Stimulated activated CD4-positive, alpha-beta T cell treated with anti-CD3 and anti-CD28 coated beads, Interleukin-15, amount 100 ng/mL, for 1 hour (primary cell): ENCODE data around the gene RPS6KA2.

ENCODE experiments used
- DNase-seq, 2 donors: peaks; one replicate each; pipeline ENCODE4 v3.0.0-alpha.2; 2020; ENCODE audit warnings: low read depth in 1 of 2, low spot score in 1 of 2

Gene RPS6KA2

DNA sequence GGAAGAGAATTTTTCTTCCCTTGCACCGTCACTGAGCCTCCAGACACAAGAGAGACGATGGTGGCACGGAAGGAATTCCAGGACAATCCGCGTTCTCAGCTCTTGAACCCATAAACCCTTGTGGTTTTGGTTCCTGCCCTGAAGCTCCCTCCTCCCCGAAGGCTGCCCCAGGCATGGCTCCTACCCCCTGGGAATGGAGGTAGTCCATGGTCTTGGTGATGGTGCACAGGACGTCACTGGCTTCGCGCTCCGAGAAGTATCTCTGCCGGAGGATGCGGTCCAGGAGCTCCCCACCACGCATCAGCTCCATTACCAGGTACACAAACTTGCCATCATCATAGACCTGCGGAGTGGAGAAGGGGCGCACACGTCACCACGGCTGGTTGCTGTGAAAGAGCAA is 196.8 kb downstream of the RPS6KA2 start:
- no peak for DNase-seq

DNA sequence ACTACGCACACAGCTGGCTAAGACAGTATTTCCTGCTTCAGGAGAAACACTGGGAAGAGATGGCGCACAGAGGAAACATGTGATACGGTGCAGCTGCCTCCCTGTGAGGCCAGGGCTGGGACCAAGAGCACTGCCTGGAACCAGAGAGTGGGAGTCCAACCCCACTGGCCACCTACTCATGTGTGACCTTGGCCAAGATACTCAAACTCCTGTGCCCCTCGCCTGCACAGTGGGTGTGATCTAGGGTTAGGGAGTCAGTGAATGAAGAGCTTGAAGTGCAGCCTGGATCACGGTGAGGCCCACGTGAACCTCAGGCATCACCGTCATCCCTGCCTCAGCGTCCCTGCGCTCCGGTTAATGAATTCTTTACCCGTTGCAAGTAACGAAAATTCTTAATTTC is 202.6 kb downstream of the RPS6KA2 start:
- DNase-seq, result no peak

DNA sequence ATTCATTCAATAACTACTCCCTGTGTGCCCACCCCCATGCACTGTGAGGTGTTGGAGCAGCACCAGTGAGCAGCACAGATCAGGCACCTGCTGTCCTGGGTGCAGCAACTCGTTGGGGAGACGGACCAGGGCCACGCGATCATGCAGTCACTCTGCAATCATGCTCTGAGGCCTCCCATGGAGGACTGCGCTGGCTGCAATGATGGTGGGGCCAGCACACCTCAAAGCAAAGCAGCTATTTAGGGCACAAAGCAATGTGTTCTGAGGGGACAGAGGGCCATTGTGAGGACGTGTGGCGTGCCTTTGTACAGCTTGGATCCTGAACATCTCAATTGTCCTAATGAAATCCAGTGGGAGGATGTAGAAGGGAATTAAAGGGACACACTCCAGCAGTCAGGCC is 203.3 kb downstream of the RPS6KA2 start:
- no peak for DNase-seq

DNA sequence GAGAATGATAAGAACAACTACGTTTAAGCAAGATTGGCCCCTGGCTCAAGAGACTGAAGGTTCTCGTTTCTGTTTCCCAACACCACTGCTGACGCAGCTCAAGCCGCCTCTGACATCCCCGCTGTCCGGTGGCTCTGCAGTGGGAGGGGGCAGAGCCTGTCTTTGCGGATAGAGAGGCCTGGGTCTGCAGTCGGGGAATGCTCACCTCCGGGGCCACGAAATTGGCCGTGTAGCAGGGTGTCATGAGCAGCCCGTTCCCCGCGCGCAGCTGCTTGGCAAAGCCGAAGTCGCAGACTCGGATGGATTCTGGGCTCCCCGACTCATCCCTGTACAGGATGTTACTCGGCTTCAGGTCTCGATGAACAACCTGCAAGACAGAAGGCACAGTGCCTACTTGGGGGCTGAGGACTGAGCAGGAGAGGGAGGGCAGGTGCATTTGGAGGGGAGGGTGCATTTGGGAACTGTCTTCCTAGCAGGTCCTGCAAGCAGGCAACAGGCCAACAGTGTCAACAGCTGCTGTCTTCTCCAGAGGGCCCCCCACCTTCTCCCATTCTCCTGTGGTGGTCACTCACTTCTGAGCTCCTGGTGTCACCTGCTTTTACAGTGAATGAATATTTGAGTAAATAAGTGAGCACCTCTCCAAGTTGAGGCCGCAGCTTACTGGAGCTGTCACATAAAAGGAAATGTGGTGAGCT is 203.9 kb downstream of the RPS6KA2 start:
- no peak for DNase-seq

DNA sequence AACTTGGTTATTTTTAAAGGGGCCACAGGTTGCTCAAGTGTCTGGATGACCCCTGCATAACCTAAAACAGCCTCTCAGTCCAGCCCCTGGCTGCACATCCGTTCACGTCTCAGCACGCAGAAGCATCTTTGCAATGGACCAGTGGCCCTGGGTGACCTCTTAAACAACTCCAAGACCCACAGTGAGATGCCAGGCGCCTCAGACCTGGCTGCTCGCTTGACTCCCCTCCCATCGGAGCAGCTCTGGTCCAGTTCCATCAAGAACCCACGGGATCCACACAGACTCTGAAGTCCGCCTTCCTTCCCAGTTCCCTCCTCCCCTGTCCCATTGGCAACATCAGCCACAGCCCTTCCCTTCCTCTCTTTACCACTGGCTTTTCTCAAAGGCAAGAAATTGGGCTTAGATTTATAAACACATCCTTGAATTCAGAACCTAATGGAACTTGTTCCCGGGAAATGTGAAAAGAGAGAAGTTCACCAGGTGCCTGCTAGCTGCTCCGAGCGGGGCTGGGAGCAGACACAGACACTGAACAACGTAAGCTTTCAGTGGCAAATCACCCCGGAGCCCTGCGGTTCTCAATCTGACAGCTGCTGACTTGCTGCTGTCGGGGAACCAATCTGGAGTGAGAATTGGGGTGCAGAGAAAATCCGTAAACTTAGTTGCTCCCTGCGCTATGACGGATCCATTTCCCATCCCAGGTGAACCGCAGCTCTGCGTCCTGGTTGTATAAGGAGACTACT is 204.7 kb downstream of the RPS6KA2 start:
- DNase-seq, result no peak

DNA sequence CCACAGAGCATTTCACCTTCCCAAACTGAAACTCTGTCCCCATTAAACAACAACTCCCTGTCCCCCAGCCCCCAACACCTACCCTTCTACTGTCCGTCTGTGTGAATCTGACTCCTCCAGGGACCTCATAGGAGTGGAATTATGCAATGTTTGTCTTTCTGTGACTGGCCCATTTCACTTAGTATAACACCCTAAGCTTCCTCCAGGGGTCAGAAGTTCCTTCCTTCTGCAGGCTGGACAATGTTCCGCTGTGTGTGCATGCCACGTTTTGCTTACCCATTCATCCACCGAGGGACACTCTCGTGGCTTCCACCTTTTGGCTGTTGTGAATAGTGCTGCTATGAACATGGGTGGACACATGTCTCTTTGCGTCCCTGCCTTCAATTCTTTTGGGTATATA is 206.7 kb downstream of the RPS6KA2 start:
- DNase-seq, result no peak

DNA sequence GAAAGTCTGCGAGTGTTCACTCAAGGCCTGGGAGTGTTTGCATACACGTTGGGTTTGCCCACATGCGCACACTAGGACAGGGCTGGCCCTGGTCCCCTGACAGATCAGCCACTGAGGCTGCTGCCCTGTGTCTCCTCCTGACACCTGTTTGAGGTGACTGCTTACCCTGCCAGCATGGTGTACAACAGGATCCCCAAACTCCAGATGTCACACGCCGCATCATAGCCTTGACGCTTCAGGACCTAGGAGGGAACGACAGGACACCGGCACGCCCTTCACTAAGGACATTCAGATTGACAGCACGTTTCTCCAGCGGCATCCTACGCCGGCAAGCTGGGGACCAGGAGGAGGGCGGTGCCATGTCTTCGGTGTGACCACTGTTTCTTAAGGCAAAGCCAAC is 207.3 kb downstream of the RPS6KA2 start:
- no peak for DNase-seq

DNA sequence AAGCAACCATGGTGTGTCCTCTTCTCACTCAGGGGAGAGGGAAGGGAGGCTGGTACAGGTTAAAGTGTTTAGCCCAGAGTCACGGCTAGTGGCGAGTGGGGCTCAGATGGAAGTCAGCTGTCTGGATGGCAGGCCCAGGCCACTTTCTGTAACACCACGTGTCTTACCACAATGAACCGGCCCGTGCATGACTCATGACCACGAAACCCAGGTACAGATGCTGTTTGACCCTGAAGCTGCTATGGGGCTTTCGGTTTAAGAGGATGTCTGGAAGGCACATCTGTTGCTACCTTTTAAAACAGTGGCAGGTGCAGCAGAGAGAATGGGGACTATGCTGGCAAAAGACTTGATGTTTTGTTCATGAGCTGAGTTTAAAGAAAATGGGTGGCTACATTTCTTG is 207.8 kb downstream of the RPS6KA2 start:
- peak in 1 of 2 donors; percentile 28 for DNase-seq

DNA sequence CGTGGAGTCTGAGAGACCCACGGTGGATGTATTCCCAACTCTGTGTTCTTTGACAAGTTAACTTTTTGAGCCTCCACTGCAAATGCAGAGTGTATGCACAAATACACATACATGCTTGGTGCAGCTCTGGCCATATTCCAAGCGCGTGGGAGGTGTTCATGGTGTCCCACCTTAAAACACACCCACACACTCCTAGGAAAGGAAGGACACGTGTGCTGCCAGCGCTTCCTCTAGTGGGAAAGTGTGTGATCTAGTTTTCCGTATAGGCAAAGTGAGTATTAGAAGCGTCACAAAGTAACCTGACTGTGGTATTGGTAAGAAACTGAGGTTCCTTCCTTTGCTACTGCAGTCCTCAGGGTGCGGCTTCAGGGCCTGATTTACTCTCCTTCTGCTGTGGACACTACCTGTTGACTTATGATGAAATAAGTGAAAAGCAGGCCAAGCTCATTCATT is 208.3 kb downstream of the RPS6KA2 start:
- DNase-seq, result no peak

DNA sequence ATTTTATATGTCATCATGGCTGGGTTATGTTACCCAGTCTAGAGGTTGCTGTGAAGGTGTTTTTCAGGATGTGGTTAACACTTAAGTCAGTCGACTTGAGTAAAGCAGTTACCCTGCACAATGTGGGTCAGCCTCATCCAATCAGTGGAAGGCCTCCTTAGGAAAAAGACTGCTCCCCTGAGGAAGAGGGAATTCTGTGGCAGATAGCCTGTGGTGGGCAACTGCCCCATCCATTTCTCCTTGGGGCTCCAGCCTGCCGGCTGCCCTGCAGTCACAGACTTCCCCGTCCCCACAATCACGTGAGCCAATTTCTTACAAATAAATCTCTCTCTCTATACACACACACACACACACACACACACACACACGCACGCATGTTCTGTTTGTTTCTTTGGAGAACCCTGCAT is 209.8 kb downstream of the RPS6KA2 start:
- peak in 1 of 2 donors; percentile 26 for DNase-seq

DNA sequence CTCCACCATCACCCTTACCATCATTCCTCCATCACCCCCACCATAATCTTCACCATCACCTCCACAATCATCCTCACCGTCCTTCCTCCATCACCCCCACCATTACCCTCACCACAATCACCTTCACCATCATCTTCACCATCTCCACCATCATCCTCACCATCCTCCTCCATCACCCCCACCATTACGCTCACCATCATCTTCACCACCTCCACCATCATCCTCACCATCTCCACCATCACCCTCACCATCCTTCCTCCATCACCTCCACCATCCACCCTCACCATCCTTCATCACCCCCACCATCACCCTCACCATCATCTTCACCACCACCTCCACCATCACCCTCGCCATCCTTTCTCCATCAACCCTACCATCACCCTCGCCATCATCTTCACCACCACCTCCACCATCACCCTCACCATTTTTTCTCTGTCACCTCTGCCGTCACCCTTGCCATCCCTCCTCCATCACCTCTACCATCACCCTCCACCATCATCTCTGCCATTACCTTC is 211.2 kb downstream of the RPS6KA2 start:
- no peak for DNase-seq

DNA sequence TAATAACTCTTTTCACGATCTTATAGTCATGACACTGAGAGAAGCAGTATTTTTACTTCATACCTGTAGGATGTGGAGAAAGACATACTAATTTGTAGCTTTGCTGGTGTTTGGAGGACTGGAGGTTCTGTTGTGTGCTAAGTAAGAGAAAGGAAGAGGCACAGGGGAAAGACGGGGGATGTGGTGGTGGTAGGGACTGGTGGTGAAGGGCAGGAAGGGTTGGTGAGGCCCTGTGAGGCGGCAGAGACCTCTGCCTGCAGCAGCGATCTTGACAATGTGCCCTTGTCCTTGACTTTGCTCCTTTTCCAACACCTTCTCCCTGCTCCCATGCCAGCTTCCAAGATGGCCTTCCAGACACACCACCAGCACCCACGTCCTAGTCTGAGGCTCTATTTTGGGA is 211.7 kb downstream of the RPS6KA2 start:
- no peak for DNase-seq

DNA sequence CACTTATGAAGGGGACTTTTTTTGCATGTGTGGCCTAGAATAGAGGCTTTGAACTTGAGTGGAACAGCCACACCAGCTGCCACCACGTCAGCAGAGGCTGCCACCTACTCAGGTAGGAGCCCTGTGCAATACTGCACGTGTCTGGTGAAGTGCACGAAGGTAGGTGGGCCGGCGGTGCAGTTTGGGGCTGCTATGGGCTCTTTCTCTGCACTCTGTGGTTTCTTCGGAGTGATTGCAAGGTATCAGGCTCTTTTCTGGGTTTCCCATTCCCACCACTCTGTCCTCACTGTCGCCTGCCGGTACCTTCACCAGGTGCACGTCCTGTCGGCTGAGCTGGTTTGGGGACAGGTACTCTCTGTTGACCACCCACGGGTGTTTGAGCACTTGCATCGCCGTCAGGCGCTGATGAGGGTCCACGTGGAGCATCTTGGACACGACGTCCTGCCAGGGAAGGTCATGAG is 213.5 kb downstream of the RPS6KA2 start:
- DNase-seq, result no peak

DNA sequence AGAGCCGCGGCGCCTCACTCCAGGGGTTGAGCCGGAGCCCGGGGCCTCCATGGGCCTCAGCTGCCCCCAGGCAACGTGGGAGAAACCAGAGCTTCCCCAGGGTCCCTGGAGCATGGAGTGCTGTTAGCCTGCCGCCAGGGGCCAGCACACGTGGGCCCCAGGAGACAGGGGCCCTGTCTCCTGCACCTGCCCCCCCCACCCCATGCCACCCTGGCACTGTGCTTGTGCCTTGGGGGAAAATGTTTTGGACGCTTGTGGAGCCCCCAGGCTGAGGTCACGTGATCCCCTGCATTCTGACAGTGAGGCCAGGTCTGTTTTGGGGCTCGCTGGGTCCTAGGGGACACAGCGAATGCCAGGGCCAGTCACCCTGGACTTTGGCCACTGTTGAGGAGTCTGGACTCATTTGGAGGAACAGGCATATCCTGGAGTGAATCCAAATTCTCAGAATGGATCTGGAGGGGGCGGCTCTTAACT is 214.1 kb downstream of the RPS6KA2 start:
- DNase-seq, result no peak

DNA sequence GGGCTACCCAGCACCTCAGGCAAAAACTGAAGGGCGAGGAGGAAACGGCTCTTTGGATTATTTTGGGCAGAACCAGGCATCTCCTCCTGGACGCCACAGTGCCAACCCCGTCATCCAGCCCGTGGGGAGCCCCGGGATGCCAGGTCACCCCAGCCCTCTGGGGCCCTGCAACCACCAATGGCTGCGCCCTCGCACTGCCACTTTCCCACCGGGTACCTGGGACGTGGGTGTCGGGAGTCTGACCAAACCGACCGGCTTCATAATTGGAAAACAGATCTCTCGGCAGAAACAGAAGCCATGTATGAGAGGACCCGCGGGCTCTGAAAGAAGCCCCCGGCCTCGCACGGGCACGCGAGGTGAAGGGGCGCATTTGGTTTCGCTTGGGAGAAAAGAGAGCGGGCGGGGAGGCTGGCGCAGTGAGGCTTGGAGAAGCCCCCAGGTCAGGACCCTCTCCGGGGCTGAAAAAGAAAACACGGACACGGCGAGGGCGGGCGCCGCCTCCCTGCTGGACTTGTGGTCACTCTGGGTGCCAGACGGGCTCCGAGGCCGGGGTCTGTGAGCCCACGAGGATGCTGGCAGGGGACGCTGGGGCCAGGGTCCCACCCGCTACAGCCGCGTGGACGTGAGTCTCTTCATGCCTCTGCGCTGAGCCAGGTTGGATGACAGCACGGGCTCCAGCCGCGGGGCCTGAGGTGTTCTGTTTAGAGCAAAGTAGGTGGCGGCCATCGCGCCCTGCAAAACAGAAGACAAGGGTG is 214.7 kb downstream of the RPS6KA2 start:
- no peak for DNase-seq

DNA sequence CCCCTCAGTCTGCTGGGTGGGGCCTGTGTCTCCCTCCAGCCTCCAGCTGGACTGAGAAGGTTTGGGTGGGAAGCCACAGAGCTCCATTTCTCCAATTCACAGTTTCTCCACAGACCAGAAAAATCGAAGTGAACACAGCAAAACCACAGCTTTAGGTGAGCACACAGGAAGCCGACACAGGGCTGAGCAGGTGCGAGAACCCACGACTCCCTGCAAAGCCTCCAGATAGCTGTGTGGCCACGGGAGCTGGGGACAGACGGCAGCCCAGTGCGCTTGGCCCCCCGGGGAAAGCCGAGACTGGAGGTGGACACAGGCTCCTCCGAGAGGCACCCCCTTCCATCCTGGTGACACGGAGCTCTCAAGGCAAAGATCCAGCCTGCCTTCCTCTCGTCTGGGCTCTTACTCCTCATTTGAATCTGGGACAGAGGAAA is 215.3 kb downstream of the RPS6KA2 start:
- no peak for DNase-seq

DNA sequence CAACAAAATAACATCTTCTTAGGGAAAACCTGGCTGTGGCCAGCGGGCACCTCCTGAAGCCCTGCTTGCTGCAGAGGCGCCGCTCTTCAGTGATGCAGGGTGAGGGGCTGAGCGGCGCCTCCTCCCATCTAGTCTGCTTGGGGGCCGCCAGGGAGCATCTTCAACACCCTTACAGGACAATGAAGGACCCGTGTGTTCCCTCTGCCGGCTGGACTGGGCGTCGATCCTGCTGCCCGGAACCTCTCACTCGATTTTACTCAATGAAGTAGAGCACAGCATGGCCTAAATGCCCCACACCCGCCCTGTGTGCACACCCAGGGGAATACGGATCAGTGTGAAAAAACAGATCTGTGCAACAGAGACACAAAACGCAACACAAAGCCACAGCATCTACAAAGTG is 215.8 kb downstream of the RPS6KA2 start:
- DNase-seq, result no peak

DNA sequence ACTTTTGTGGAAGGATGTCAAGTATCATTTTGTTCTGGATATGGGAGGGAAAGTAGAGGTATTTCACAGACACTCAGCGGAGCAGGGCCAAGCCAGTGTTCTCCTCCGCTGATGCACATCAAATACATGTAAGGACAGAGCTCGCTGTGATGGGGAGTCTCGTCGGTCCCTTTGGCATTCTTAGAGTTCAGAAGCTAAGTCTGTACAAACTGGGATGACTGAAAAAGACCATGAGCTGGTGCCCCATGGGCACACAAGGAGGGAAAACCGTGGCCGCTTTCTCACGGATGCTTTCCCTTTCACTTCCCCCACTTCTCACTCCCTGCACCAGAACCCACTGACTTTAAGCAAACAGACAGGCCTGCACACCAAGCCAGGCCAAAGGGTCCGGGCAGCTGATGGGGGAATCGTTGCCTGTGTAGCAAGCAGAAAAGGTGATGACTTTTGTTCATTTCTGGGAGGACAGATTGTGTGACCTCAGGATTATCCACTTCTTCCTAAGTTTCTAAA is 216.6 kb downstream of the RPS6KA2 start:
- no peak for DNase-seq

DNA sequence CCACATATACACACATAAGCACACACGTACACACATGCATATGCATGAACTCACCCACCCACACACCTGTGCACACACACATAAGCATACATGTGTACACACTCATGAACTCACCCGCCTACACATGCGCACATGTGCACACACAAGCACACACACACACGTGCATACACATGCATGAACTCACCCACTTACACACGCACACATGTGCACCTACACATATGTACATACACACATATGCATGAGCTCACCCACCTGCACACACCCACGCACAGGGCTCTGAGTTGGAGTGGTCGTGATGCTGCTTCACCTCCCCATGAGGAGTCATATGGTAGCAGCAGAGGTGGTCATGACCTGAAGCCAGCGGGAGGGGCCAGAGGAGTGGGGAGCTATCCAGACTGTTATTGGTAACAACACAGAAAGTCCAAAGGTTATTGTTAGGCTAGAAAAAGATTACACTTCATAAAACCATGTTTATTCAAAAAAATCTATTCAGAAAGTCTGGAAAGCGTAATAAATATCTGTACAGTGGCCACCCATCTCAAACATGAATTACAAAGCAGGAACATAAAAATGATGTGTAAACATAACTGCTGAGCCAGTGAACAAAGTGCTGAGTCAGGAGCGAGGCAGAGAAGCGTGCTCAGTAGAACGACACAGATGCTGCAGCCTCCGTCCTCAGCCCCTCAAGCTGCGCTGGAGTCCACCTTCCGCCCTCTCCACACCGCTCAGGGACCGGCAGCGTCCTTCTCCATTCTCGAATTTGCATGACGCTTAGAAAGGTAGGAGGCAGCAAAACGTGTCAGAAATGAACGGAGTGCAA is 217.9 kb downstream of the RPS6KA2 start:
- no peak for DNase-seq

DNA sequence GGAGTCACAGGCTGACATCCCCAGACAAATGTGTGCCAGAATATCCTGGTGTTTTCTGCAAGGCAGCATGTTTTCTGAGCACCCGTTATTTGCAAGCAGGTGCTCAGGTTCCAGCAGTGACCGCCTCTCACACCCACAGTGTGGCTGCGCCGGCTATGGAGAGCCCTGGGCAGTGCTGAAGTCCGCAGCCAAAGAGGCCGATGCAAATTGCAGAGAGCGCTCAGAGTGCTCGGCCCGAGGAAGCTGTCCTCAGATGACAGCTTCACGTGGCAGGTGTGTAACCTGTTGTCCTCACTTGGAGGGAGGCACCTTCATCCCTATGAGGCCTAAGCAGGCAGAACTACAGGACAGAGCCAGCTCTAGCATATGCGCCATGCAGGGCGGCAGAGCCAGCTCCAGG is 220.9 kb downstream of the RPS6KA2 start:
- DNase-seq, result no peak
